ENCODE measurements around the gene OR9Q2.

The OR9Q2 gene, protein sequence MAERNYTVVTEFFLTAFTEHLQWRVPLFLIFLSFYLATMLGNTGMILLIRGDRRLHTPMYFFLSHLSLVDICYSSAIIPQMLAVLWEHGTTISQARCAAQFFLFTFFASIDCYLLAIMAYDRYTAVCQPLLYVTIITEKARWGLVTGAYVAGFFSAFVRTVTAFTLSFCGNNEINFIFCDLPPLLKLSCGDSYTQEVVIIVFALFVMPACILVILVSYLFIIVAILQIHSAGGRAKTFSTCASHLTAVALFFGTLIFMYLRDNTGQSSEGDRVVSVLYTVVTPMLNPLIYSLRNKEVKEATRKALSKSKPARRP

DNA sequence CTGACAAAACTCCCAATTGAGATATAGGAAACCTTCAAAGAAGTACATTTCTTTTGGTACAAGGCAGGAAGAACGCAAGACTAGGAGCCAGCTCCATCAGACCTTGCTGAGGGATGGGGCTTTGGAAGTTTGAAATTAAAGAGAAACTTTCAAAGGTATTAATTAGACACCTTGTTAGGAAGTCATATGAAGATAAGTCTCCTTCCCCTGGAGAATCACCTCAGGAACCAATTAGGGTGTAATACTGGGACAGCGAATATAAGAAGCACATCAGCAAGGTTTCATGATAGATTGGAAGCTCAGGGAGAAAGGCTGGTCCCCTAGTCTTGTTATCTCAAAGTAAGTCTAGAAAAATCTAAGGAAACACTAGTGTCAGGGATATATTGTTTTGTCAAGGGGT lies at the start of gene OR9Q2:
Gene OR9Q2 (plus strand): TSS at position 301 of the 400 bp plus-strand sequence. CDS start 1,421 bp downstream, outside the sequence.
- TF ChIP-seq ZC3H10 (CRISPR knock-in tag; IDR thresholded peaks at IDR 0.05) (no peak), SNAI2 (CRISPR knock-in tag; IDR thresholded peaks at IDR 0.05) (no peak)
- TF ChIP-seq, protein P1, sequence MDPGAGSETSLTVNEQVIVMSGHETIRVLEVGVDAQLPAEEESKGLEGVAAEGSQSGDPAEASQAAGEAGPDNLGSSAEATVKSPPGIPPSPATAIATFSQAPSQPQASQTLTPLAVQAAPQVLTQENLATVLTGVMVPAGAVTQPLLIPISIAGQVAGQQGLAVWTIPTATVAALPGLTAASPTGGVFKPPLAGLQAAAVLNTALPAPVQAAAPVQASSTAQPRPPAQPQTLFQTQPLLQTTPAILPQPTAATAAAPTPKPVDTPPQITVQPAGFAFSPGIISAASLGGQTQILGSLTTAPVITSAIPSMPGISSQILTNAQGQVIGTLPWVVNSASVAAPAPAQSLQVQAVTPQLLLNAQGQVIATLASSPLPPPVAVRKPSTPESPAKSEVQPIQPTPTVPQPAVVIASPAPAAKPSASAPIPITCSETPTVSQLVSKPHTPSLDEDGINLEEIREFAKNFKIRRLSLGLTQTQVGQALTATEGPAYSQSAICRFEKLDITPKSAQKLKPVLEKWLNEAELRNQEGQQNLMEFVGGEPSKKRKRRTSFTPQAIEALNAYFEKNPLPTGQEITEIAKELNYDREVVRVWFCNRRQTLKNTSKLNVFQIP (CRISPR knock-in tag; IDR thresholded peaks at IDR 0.05; ENCODE audit: borderline replicate concordance, low read depth), result no peak
- TF ChIP-seq, protein P2, sequence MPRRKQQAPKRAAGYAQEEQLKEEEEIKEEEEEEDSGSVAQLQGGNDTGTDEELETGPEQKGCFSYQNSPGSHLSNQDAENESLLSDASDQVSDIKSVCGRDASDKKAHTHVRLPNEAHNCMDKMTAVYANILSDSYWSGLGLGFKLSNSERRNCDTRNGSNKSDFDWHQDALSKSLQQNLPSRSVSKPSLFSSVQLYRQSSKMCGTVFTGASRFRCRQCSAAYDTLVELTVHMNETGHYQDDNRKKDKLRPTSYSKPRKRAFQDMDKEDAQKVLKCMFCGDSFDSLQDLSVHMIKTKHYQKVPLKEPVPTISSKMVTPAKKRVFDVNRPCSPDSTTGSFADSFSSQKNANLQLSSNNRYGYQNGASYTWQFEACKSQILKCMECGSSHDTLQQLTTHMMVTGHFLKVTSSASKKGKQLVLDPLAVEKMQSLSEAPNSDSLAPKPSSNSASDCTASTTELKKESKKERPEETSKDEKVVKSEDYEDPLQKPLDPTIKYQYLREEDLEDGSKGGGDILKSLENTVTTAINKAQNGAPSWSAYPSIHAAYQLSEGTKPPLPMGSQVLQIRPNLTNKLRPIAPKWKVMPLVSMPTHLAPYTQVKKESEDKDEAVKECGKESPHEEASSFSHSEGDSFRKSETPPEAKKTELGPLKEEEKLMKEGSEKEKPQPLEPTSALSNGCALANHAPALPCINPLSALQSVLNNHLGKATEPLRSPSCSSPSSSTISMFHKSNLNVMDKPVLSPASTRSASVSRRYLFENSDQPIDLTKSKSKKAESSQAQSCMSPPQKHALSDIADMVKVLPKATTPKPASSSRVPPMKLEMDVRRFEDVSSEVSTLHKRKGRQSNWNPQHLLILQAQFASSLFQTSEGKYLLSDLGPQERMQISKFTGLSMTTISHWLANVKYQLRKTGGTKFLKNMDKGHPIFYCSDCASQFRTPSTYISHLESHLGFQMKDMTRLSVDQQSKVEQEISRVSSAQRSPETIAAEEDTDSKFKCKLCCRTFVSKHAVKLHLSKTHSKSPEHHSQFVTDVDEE (CRISPR knock-in tag; IDR thresholded peaks at IDR 0.05), result no peak
- ATAC-seq, result no peak

DNA sequence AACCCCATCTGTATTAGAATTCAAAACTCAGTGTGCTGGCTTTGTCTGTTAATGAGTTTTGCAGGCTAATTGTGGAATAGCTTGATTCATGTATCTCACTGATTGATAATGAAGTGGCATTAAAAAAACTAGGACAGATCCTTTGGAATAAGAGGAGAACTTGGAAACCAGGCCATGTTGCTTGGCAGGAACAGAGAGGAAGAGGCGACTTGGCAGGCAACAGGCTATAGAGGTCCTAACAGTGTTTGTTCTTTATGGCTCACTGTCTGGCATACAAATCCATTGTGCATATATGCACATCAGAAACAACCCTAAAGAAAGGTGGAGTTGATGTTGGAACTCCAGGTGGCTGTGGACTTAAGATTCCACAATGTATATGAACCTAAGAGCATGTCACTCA lies 46.1 kb upstream of the OR9Q2 start:
- no peak for TF ChIP-seq BACH2 (CRISPR knock-in tag; IDR thresholded peaks at IDR 0.05; ENCODE audit: borderline replicate concordance)
- no peak for TF ChIP-seq CSDC2 (CRISPR knock-in tag; IDR thresholded peaks at IDR 0.05)
- no peak for TF ChIP-seq GLIS3 (CRISPR knock-in tag; IDR thresholded peaks at IDR 0.05)
- TF ChIP-seq ISL1 (CRISPR knock-in tag; IDR thresholded peaks at IDR 0.05), result no peak
- TF ChIP-seq, protein P3, sequence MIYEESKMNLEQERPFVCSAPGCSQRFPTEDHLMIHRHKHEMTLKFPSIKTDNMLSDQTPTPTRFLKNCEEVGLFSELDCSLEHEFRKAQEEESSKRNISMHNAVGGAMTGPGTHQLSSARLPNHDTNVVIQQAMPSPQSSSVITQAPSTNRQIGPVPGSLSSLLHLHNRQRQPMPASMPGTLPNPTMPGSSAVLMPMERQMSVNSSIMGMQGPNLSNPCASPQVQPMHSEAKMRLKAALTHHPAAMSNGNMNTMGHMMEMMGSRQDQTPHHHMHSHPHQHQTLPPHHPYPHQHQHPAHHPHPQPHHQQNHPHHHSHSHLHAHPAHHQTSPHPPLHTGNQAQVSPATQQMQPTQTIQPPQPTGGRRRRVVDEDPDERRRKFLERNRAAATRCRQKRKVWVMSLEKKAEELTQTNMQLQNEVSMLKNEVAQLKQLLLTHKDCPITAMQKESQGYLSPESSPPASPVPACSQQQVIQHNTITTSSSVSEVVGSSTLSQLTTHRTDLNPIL (CRISPR knock-in tag; IDR thresholded peaks at IDR 0.05; ENCODE audit: low read depth), result no peak
- TF ChIP-seq, protein P1 (CRISPR knock-in tag; IDR thresholded peaks at IDR 0.05; ENCODE audit: borderline replicate concordance, low read depth), result no peak
- no peak for TF ChIP-seq ZFP3 (CRISPR knock-in tag; IDR thresholded peaks at IDR 0.05)
- no peak for TF ChIP-seq SNAI2 (CRISPR knock-in tag; IDR thresholded peaks at IDR 0.05)
- ATAC-seq, result no peak

DNA sequence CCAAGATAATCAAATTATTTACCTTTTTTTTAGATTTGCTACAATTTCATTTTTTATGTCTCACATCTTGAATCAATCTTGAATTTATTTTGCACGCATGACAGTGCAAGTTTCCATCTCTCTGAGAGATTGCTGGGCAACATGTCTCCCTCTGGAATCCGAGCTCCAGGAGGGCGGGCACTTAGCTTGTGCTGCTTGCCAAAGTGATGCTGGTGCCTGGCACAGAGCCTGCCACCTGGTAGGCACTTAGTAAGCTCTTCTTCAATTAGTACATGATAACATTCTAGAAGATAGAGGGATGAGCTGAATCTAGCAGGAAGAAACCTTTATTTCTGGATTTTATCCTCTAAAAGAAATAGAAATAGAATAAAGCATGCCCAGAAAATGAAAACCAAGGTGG lies 36.1 kb upstream of the OR9Q2 start:
- TF ChIP-seq, protein P3 (CRISPR knock-in tag; IDR thresholded peaks at IDR 0.05; ENCODE audit: low read depth), result no peak
- no peak for ATAC-seq

DNA sequence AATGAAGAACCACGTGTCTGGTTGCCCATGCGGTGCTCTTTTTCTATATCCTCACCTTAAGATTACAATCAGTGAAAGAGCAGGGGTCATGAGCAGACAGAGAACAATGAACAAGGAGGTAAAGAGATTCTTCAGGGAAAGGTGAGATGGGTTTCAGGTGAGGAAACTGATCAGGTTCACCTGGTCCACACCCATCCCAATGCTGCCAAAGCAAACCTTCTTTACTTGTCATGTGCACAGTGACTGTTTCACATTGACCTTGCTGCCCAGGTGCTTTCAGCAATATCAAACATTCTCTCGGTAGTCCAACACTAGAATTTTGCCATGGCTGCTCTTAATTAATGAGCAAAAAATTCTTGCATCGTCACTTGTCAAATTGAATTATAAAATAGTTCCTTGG lies 24.5 kb upstream of the OR9Q2 start:
- ATAC-seq, result no peak
- TF ChIP-seq, protein P4, sequence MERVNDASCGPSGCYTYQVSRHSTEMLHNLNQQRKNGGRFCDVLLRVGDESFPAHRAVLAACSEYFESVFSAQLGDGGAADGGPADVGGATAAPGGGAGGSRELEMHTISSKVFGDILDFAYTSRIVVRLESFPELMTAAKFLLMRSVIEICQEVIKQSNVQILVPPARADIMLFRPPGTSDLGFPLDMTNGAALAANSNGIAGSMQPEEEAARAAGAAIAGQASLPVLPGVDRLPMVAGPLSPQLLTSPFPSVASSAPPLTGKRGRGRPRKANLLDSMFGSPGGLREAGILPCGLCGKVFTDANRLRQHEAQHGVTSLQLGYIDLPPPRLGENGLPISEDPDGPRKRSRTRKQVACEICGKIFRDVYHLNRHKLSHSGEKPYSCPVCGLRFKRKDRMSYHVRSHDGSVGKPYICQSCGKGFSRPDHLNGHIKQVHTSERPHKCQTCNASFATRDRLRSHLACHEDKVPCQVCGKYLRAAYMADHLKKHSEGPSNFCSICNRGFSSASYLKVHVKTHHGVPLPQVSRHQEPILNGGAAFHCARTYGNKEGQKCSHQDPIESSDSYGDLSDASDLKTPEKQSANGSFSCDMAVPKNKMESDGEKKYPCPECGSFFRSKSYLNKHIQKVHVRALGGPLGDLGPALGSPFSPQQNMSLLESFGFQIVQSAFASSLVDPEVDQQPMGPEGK (CRISPR knock-in tag; IDR thresholded peaks at IDR 0.05; ENCODE audit: borderline replicate concordance), result no peak
- TF ChIP-seq ZFP30 (CRISPR knock-in tag; IDR thresholded peaks at IDR 0.05) (no peak), TOX (CRISPR knock-in tag; IDR thresholded peaks at IDR 0.05; ENCODE audit: borderline replicate concordance) (no peak), ESRRG (CRISPR knock-in tag; IDR thresholded peaks at IDR 0.05) (no peak), CSDC2 (CRISPR knock-in tag; IDR thresholded peaks at IDR 0.05) (no peak), ZNF8 (CRISPR knock-in tag; IDR thresholded peaks at IDR 0.05) (no peak), GLIS3 (CRISPR knock-in tag; IDR thresholded peaks at IDR 0.05) (no peak)
- TF ChIP-seq, protein P5, sequence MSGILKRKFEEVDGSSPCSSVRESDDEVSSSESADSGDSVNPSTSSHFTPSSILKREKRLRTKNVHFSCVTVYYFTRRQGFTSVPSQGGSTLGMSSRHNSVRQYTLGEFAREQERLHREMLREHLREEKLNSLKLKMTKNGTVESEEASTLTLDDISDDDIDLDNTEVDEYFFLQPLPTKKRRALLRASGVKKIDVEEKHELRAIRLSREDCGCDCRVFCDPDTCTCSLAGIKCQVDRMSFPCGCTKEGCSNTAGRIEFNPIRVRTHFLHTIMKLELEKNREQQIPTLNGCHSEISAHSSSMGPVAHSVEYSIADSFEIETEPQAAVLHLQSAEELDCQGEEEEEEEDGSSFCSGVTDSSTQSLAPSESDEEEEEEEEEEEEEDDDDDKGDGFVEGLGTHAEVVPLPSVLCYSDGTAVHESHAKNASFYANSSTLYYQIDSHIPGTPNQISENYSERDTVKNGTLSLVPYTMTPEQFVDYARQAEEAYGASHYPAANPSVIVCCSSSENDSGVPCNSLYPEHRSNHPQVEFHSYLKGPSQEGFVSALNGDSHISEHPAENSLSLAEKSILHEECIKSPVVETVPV (CRISPR knock-in tag; IDR thresholded peaks at IDR 0.05), result no peak
